ENCODE results near the gene STIM2.

The STIM2 gene

GRCh38 chr4:27000122-27000521 lies 139.5 kb downstream of the STIM2 start:
- TF ChIP-seq CTCF (IDR thresholded peaks at IDR 0.05; ENCODE audit: unreplicated experiment in 3 of 3): no peak
- no peaks in the 10 kb centered on the region for H3K27me3 Mint-ChIP-seq (ENCODE audit: low read depth)
- H3K4me3 Mint-ChIP-seq: no peak overlapping the region
- H3K9me3 Mint-ChIP-seq: no peaks in the 10 kb centered on the region
- H3K27ac Mint-ChIP-seq: peak overlapping the region; percentile 23 to 61 (median 48)
- peaks cover 40% of the 10 kb centered on the region for H3K4me1 Mint-ChIP-seq
- H3K36me3 Mint-ChIP-seq (ENCODE audit: low read depth): peaks cover 4% of the 10 kb centered on the region

GRCh38 chr4:27000820-27001219 lies 140.2 kb downstream of the STIM2 start:
- Mint-ChIP-seq H3K4me1 (peaks cover 40% of the 10 kb centered on the region), H3K36me3 (ENCODE audit: low read depth) (peaks cover 4% of the 10 kb centered on the region), H3K9me3 (no peaks in the 10 kb centered on the region), H3K4me3 (no peak overlapping the region), H3K27ac (peak overlapping the region in 1 of 3 experiments; percentile 48), H3K27me3 (ENCODE audit: low read depth) (no peaks in the 10 kb centered on the region)
- peak in 2 of 3 experiments; percentile 12 to 26 for TF ChIP-seq CTCF (IDR thresholded peaks at IDR 0.05; ENCODE audit: unreplicated experiment in 3 of 3)

- Mint-ChIP-seq H3K36me3 (ENCODE audit: low read depth) (peaks cover 4% of the 10 kb centered on the region), H3K9me3 (no peaks in the 10 kb centered on the region), H3K4me1 (peaks cover 46% of the 10 kb centered on the region), H3K27ac (no peak overlapping the region), H3K4me3 (no peak overlapping the region), H3K27me3 (ENCODE audit: low read depth) (no peaks in the 10 kb centered on the region)
- no peak for TF ChIP-seq CTCF (IDR thresholded peaks at IDR 0.05; ENCODE audit: unreplicated experiment in 3 of 3)
These were observed 140.9 kb downstream of the STIM2 start for GRCh38 chr4:27001398-27002164.

GRCh38 chr4:27003642-27004113 lies 143.0 kb downstream of the STIM2 start:
- Mint-ChIP-seq H3K9me3 (no peaks in the 10 kb centered on the region), H3K27ac (peak overlapping the region; percentile 5 to 65 (median 21)), H3K4me1 (peaks cover 52% of the 10 kb centered on the region), H3K36me3 (ENCODE audit: low read depth) (peaks cover 4% of the 10 kb centered on the region), H3K27me3 (ENCODE audit: low read depth) (no peaks in the 10 kb centered on the region), H3K4me3 (no peak overlapping the region)
- no peak for TF ChIP-seq CTCF (IDR thresholded peaks at IDR 0.05; ENCODE audit: unreplicated experiment in 3 of 3)

- peaks cover 4% of the 10 kb centered on the region for H3K36me3 Mint-ChIP-seq (ENCODE audit: low read depth)
- no peaks in the 10 kb centered on the region for H3K9me3 Mint-ChIP-seq
- H3K27me3 Mint-ChIP-seq (ENCODE audit: low read depth): no peaks in the 10 kb centered on the region
- H3K4me1 Mint-ChIP-seq: peaks cover 46% of the 10 kb centered on the region
- H3K4me3 Mint-ChIP-seq: no peak overlapping the region
- TF ChIP-seq CTCF (IDR thresholded peaks at IDR 0.05; ENCODE audit: unreplicated experiment in 3 of 3): no peak
- H3K27ac Mint-ChIP-seq: no peak overlapping the region
These were observed 144.9 kb downstream of the STIM2 start for GRCh38 chr4:27005501-27005900.
